IMR-90 (cell line): ENCODE data around the gene COPS4.

Experiments
- NFE2L2 ChIP-seq: fragments of 150-350 bp; IDR thresholded peaks from 2 replicates; pipeline ENCODE4 v1.6.1; 2016; ENCODE audit warnings: low read depth, mild to moderate bottlenecking, low read length
- POLR2A ChIP-seq: IDR thresholded peaks from 2 replicates; pipeline ENCODE4 v1.6.1; 2012; ENCODE audit warnings: mild to moderate bottlenecking, low read depth, low read length
- TF ChIP-seq, protein P1 (sequence below): conservative IDR thresholded peaks from 2 replicates; pipeline ENCODE4 v1.5.1; 2012; ENCODE audit warnings: mild to moderate bottlenecking, low read depth, low read length, improper control_type of control experiment

DNA sequence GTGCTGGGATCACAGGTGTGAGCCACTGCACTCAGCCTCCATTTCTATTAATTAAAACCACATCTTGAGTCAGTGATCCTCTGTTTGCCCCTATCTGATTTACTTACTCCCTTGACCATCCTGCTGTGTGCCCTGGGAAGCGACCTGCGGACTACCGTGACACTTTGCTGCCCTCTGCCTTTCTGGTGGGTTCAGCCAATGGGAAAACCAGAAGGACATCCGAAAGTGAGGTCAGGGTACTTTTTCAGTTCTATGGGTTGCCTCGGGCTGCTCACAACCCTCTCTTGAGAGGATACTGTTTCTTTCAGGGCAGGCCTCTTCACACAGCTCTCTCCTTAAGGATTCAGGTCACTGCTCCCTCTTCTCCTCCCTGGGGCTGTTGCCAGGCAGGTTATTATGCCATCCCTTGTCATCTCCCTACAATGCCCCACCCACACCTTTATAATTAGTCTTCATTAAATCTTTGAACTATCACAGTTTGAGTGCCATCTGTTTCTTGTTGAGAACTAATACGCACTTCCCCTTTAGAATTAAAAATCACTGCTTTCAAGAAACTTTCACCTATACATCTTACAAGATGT is 58.2 kb downstream of the COPS4 start:
- TF ChIP-seq POLR2A (no peak), NFE2L2 (no peak)
- TF ChIP-seq, protein P1, sequence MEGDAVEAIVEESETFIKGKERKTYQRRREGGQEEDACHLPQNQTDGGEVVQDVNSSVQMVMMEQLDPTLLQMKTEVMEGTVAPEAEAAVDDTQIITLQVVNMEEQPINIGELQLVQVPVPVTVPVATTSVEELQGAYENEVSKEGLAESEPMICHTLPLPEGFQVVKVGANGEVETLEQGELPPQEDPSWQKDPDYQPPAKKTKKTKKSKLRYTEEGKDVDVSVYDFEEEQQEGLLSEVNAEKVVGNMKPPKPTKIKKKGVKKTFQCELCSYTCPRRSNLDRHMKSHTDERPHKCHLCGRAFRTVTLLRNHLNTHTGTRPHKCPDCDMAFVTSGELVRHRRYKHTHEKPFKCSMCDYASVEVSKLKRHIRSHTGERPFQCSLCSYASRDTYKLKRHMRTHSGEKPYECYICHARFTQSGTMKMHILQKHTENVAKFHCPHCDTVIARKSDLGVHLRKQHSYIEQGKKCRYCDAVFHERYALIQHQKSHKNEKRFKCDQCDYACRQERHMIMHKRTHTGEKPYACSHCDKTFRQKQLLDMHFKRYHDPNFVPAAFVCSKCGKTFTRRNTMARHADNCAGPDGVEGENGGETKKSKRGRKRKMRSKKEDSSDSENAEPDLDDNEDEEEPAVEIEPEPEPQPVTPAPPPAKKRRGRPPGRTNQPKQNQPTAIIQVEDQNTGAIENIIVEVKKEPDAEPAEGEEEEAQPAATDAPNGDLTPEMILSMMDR = no peak
